Epithelial cell of proximal tubule (primary cell): ENCODE data around the gene FSTL3. TPM values are rescaled to one million over a fixed set of nuclear protein-coding genes. Genes with fewer than 3 reads are reported as not detected.

Source experiments
- DNase-seq: peaks from one replicate; pipeline ENCODE4 v3.0.0-alpha.2; 2011; ENCODE audit warnings: low read depth
- H3K4me3 ChIP-seq: 2 replicates; pipeline ENCODE4 v1.5.1; 2011; ENCODE audit warnings: low read depth, mild to moderate bottlenecking, low read length
- total RNA-seq: library from RNA; depleted of rRNA; stranded (reverse); fragments of >200 nt; gene quantifications from 2 replicates; pipeline ENCODE4 v1.2.3, GENCODE V29; 2015
- TF ChIP-seq, protein P1 (sequence below): conservative IDR thresholded peaks from 2 replicates; pipeline ENCODE4 v1.5.1; 2012; ENCODE audit warnings: low read depth, mild to moderate bottlenecking, low read length

FSTL3 gene
- total RNA-seq, 1 donor from 2014 or later, result 483 TPM

DNA sequence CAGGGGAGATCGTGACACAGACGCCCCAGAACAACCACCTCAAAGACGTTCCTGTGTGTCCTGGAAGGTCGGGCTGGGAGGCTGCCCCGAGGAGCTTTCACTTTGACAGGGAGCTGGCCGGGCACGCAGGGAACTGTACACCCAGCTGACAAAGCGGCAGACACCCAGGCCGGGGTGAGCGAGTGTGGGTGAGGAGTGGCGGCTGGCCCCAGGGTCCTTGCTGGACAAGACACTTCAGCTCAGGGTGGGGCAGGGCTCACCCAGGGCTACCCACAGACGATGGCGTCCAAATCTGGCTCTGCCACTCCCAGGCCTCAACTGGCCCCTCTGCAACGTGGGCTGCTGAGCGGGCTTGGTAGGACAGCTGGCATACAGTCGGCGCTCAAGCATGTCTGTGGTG is 34.5 kb upstream of the FSTL3 start:
- TF ChIP-seq, protein P1, sequence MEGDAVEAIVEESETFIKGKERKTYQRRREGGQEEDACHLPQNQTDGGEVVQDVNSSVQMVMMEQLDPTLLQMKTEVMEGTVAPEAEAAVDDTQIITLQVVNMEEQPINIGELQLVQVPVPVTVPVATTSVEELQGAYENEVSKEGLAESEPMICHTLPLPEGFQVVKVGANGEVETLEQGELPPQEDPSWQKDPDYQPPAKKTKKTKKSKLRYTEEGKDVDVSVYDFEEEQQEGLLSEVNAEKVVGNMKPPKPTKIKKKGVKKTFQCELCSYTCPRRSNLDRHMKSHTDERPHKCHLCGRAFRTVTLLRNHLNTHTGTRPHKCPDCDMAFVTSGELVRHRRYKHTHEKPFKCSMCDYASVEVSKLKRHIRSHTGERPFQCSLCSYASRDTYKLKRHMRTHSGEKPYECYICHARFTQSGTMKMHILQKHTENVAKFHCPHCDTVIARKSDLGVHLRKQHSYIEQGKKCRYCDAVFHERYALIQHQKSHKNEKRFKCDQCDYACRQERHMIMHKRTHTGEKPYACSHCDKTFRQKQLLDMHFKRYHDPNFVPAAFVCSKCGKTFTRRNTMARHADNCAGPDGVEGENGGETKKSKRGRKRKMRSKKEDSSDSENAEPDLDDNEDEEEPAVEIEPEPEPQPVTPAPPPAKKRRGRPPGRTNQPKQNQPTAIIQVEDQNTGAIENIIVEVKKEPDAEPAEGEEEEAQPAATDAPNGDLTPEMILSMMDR, result no peak
- H3K4me3 ChIP-seq, result no peak overlapping the region
- no peak for DNase-seq

DNA sequence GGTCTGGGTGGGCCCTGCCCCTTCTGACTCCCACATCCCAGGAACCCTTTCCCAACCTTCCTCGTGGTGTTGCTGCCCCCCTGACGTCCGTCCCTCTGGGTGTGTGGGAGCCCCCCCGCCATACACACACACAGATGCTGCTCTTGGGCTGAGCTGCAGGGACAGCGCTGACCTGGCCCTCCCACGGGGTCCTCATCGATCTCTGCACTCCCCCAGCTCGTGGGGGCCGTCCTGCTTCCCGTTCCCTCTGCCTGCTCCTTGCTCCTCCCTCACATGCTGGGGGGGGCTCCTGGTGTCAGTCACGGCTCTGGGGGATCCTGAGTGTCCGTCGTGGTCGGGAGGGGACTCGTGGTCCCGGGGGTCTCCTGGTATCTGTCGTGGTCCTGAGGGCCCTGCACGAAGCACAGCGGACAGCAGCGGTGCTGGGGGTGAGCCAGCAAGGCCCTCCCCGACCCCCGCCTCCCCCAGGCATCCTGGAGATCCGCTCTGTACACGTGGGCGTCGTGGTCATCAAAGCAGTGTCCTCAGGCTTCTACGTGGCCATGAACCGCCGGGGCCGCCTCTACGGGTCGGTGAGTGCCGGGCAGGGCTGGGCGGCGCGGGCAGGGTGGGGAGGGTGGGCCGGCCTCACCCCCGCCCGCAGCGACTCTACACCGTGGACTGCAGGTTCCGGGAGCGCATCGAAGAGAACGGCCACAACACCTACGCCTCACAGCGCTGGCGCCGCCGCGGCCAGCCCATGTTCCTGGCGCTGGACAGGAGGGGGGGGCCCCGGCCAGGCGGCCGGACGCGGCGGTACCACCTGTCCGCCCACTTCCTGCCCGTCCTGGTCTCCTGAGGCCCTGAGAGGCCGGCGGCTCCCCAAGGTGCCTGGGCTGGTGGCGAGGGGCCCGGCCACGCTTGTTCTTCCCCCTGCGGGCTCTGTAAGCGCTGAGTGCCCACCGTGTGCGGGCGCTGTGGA is 33.1 kb upstream of the FSTL3 start:
- no peak for DNase-seq
- TF ChIP-seq, protein P1, result no peak
- H3K4me3 ChIP-seq, result no peak overlapping the region

DNA sequence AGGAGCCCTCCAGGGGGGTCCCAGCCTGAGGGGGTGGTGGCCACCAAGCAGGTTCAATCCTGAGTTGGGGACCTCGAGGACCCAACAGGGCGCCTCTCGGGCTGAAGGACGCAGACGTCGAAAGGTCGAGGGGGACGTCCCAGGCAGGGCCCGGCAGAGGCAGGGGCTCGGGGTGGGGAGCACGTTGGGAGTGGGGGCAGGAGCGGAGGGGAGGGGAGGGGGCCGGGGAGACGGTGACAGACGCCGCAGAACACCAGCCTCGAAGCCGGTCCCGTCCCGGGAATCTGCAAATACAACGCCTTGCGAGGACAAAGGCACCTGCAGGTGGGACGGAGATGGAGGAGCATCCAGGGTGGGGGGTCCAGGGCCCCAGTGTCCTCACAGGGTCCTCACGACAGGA is 32.5 kb upstream of the FSTL3 start:
- TF ChIP-seq, protein P1, result no peak
- H3K4me3 ChIP-seq, result no peak overlapping the region
- no peak for DNase-seq

DNA sequence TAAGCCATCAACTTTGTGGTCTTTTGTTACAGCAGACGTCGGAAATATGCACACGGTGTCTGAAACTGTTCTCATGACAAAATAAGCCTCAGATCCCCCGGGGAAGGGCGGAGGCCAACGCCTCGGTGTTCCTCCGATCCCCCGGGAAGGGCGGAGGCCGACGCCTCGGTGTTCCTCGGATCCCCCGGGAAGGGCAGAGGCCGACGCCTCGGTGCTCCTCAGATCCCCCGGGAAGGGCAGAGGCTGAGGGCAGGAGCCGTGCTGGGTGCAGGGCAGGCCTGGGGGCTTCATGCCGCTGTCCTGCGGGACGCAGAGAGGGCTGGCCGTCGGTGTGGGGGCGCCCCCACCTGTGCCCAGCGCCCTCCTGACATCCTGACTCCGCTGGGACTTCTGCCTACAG is 31.8 kb upstream of the FSTL3 start:
- no peak overlapping the region for H3K4me3 ChIP-seq
- DNase-seq, result no peak
- TF ChIP-seq, protein P1, result no peak

DNA sequence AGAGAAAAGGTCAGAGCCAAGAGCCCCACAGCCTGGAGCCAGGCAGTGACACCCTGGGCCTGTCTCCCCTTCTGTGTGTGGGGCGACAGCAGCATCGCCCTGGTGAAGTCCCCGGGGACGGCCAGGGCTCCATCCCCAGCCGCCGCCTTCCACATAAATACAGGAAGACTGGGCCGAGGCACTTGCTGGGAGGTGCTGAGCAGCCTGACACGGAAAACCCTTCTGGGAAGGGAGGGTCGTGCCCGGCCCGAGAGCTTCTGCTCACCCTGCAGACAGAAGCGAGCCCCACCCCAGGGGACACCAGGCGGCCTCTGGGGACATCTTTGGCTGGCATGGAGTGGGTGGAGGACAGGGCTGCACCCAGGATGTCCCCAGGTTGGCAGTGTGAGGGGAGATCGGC is 31.4 kb upstream of the FSTL3 start:
- TF ChIP-seq, protein P1, result no peak
- no peak overlapping the region for H3K4me3 ChIP-seq
- no peak for DNase-seq

DNA sequence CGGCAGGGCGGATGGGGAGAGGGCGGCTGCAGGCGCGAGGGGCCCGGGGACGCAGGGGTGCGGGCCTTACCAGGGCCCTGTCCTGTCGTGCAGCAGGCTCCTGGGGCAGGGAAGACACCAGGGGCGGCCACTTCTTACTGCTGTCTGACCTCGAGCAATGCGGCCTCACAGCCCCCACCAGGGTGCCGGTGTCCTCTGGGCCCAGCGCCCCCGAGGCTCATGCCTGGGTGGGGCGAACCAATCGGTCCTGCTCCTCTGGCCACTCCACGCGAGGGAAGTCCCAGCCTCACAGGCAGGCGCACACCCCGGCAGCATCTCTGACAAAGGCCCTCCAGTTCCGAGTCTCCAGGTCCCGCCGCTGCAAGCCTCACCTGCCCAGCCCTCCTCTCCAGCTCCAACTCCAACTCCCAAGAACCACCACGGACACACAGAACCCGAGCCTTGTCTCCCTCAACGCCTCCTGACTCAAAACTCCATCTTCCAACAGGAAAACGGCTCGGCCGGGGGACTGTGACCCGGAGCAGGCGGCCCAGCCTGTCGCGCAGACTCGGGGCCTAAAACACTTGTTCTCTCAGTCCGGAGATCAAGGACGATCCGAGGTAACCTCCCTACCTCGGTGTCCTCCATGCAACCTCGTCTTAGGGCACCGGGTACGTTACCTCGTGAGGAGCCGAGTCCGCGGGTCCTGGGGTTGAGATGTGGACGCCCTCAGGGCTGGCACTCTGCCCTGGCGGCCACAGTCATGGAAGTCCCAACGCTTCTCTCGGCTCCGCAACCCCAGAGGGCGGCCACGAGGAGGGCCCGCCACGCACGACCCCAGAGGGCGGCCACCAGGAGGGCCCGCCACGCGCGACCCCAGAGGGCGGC is 30.0 kb upstream of the FSTL3 start:
- H3K4me3 ChIP-seq, result no peak overlapping the region
- DNase-seq, result no peak
- TF ChIP-seq, protein P1, result no peak
